Colonic mucosa (tissue), 4 donors: ENCODE results near the gene ABCB4. TPM values are rescaled to one million over a fixed set of nuclear protein-coding genes. Genes with fewer than 3 reads are reported as not detected.
"Not testable (repeated sequence)": the region's sequence is repeated elsewhere in the genome, so short reads cannot be mapped to it uniquely, and the experiment has no call there.

Experiments
- DNase-seq: peaks from one replicate; pipeline ENCODE4 v3.0.0-alpha.2; 2020
- H3K27ac ChIP-seq: fragments of 200-600 bp; one replicate; pipeline ENCODE4 v1.8.0; 2021
- H3K27me3 ChIP-seq: fragments of 200-600 bp; one replicate; pipeline ENCODE4 v1.8.0; 2021
- H3K36me3 ChIP-seq: fragments of 200-600 bp; one replicate; pipeline ENCODE4 v1.8.0; 2021
- H3K4me1 ChIP-seq: fragments of 200-600 bp; one replicate; pipeline ENCODE4 v1.8.0; 2021; ENCODE audit warnings: mild to moderate bottlenecking
- H3K4me3 ChIP-seq: fragments of 200-600 bp; one replicate; pipeline ENCODE4 v1.8.0; 2021
- H3K9ac ChIP-seq, 2 donors: one replicate each; pipeline ENCODE4 v1.7.0; 2013; ENCODE audit warnings: control low read depth in 2 of 2, low read depth in 2 of 2, low read length in 2 of 2
- H3K9me3 ChIP-seq: fragments of 200-600 bp; one replicate; pipeline ENCODE4 v1.8.0; 2021
- CTCF ChIP-seq: fragments of 200-600 bp; IDR thresholded peaks from one replicate; pipeline ENCODE4 v1.8.0; 2022; ENCODE audit warnings: antibody characterized with exemption, mild to moderate bottlenecking
- intact Hi-C: fragments of 100-400 bp; cut with DNase I; formaldehyde crosslinking; loops from one replicate; pipeline ENCODE4 v1.14.1; 2022
- total RNA-seq, 2 donors: library from RNA; stranded (reverse); fragmentation: NEBNext Ultra II Directional in 1 of 2; extraction: Animal tissue kit (Norgen Biotek cat#: 25700) in 1 of 2; gene quantifications; one replicate each; pipeline ENCODE4 v1.2.1, GENCODE V29; 2021
- donor health status: healthy.
- donor health status: DM: no; HTN: no; CAD: no.
- donor health status: DM: no; HTN: no; CAD: no.

The ABCB4 gene
- total RNA-seq, 2 donors from 2014 or later = 0.30 to 0.35 TPM

GRCh38 chr7:87463982-87464381 is 11.5 kb downstream of the ABCB4 start:
- Histone ChIP-seq H3K27me3 (no peaks in the 10 kb centered on the region), H3K9ac (no peak overlapping the region), H3K27ac (no peak overlapping the region), H3K36me3 (no peaks in the 10 kb centered on the region), H3K4me3 (no peak overlapping the region), H3K9me3 (no peaks in the 10 kb centered on the region), H3K4me1 (no peaks in the 10 kb centered on the region)
- DNase-seq = no peak
- intact Hi-C loops = no loop called here
- TF ChIP-seq CTCF = no peak

GRCh38 chr7:87460444-87460843 is 15.0 kb downstream of the ABCB4 start:
- DNase-seq, H3K4me1 ChIP-seq, H3K9ac ChIP-seq, H3K27me3 ChIP-seq, H3K27ac ChIP-seq, H3K9me3 ChIP-seq, H3K4me3 ChIP-seq, intact Hi-C loops, H3K36me3 ChIP-seq: not testable (repeated sequence)

GRCh38 chr7:87459941-87460340 is 15.5 kb downstream of the ABCB4 start:
- no peaks in the 10 kb centered on the region for H3K9me3 ChIP-seq
- no peaks in the 10 kb centered on the region for H3K4me1 ChIP-seq
- no peak for DNase-seq
- H3K9ac ChIP-seq = no peak overlapping the region
- H3K27me3 ChIP-seq = no peaks in the 10 kb centered on the region
- H3K36me3 ChIP-seq = no peaks in the 10 kb centered on the region
- H3K4me3 ChIP-seq = no peak overlapping the region
- TF ChIP-seq CTCF = no peak
- no peak overlapping the region for H3K27ac ChIP-seq
- intact Hi-C loops = no loop called here

GRCh38 chr7:87458148-87458547 is 17.3 kb downstream of the ABCB4 start:
- Histone ChIP-seq H3K27ac (no peak overlapping the region), H3K4me3 (no peak overlapping the region), H3K36me3 (no peaks in the 10 kb centered on the region), H3K4me1 (no peaks in the 10 kb centered on the region), H3K9ac (no peak overlapping the region), H3K9me3 (no peaks in the 10 kb centered on the region), H3K27me3 (no peaks in the 10 kb centered on the region)
- no peak for TF ChIP-seq CTCF
- DNase-seq = no peak
- intact Hi-C loops = no loop called here

GRCh38 chr7:87456247-87456646 is 19.2 kb downstream of the ABCB4 start:
- Histone ChIP-seq H3K4me1 (no peaks in the 10 kb centered on the region), H3K9ac (no peak overlapping the region), H3K4me3 (no peak overlapping the region), H3K27ac (no peak overlapping the region), H3K36me3 (no peaks in the 10 kb centered on the region), H3K9me3 (no peaks in the 10 kb centered on the region), H3K27me3 (no peaks in the 10 kb centered on the region)
- no peak for DNase-seq
- no peak for TF ChIP-seq CTCF
- intact Hi-C loops = no loop called here

GRCh38 chr7:87452279-87452678 is 23.2 kb downstream of the ABCB4 start:
- Histone ChIP-seq H3K36me3 (no peaks in the 10 kb centered on the region), H3K9me3 (no peaks in the 10 kb centered on the region), H3K4me1 (no peaks in the 10 kb centered on the region), H3K27me3 (no peaks in the 10 kb centered on the region), H3K4me3 (no peak overlapping the region), H3K27ac (no peak overlapping the region), H3K9ac (no peak overlapping the region)
- DNase-seq = no peak
- intact Hi-C loops = no loop called here
- TF ChIP-seq CTCF = no peak
